ENCODE measurements around the gene DYNC1I2.

Gene DYNC1I2

DNA sequence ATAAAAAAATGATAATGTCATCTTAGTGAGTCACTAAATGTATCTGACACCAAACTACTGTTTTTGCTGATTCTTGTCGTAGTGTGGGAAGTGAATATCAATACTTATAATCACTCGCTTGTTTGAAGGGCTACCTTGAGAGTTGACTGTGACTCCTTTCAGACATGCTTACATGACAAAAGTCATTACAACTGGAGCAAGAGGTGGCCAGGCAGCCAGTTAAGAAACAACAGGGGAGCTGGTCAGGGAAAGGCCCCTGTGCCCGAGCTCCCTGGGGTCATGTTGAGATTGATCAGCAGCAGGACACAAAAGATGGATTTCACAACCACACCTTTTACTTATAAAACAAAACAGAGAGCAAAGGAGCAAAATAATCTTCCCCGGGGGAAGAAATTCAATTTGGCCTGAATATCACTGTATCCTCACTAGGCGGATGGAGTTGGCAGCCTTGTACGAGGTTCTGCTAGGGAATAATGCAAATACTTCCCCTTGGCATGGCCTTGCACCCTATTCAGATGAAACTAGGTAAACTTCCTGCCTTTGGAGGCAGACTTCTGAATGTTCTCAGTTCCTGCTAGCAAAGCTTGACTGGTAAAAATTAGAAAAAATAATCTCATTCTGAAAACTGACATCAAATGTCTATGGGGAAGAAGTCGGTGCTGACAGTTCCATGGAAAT, 101.2 kb downstream of the DYNC1I2 start:
- no peak for FAIRE-seq
- TF ChIP-seq POLR2AphosphoS5 (IDR thresholded peaks at IDR 0.05; ENCODE audit: low read depth, low read length), result no peak
- no peak for TF ChIP-seq TAF1 (IDR thresholded peaks at IDR 0.05; ENCODE audit: borderline replicate concordance, low read depth, low read length)
- TF ChIP-seq POLR2A (IDR thresholded peaks at IDR 0.05; ENCODE audit: low read depth, low read length), result no peak
- no peak for DNase-seq (ENCODE audit: insufficient read length)

DNA sequence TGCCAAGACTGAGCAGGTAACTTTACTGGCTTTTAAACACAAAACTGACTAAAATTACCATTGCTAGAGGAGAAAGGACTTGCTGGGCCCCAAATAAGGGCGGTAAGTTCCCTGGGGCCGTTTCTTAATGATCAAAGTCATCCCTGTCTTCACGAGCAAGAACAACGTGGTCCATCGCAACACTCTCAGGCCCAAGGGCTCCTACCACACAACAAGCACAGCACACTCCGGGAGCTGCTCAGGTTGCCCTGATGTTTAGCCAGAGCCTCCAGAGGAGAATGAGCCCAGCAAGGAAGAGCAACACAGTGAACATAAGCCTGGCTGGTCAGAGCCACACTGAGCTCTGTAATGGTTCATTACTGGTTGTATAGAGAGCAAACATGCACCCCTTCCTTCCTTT, 102.7 kb downstream of the DYNC1I2 start:
- no peak for FAIRE-seq
- no peak for DNase-seq (ENCODE audit: insufficient read length)

DNA sequence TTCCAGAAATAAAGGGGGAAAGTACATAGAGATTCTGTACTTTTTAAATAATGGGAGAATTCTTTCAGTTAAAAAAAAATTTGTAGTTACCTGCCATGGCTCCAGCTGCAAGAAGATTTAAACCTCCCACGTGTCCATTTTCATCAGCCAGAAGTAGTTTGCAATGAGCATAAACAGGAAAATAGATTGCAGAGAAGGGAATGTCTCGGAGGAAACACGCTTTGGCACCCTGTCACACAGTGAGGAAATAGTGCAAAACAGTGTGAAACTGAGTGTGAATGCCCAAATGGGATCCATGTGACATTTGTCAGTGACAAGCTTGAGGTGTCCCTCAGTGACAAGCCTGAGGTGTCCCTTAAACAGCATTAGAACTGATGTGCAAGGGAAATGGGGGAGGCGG, 104.1 kb downstream of the DYNC1I2 start:
- DNase-seq (ENCODE audit: insufficient read length) (no peak), FAIRE-seq (no peak)
- TF ChIP-seq TAF1 (IDR thresholded peaks at IDR 0.05; ENCODE audit: borderline replicate concordance, low read depth, low read length), result no peak
- TF ChIP-seq POLR2AphosphoS5 (IDR thresholded peaks at IDR 0.05; ENCODE audit: low read depth, low read length), result no peak
- TF ChIP-seq POLR2A (IDR thresholded peaks at IDR 0.05; ENCODE audit: low read depth, low read length), result no peak

More for the DNA sequence above, 102.7 kb downstream of the DYNC1I2 start:
- TF ChIP-seq POLR2AphosphoS5 (IDR thresholded peaks at IDR 0.05; ENCODE audit: low read depth, low read length) (no peak), TAF1 (IDR thresholded peaks at IDR 0.05; ENCODE audit: borderline replicate concordance, low read depth, low read length) (no peak), POLR2A (IDR thresholded peaks at IDR 0.05; ENCODE audit: low read depth, low read length) (no peak)

DNA sequence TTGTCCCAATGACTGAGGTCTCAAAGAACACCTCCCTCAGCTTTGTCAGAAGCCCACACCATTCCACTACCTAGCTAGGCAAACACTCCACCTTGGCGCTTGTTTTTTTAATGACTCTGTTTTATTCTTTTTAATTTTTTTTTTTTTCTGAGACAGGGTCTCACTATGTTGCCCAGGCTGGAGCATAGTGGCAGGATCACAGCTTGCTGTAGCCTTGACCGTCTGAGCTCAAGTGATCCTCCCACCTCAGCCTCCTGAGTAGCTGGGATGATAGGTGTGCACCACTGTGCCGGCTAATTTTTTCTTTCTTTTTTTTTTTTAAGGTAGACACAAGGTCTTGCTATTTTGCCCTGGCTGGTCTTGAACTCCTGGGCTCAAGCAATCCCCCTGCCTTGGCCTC, 104.9 kb downstream of the DYNC1I2 start:
- FAIRE-seq (no peak), DNase-seq (ENCODE audit: insufficient read length) (no peak)
- TF ChIP-seq TAF1 (IDR thresholded peaks at IDR 0.05; ENCODE audit: borderline replicate concordance, low read depth, low read length) (no peak), POLR2A (IDR thresholded peaks at IDR 0.05; ENCODE audit: low read depth, low read length) (no peak), POLR2AphosphoS5 (IDR thresholded peaks at IDR 0.05; ENCODE audit: low read depth, low read length) (no peak)

DNA sequence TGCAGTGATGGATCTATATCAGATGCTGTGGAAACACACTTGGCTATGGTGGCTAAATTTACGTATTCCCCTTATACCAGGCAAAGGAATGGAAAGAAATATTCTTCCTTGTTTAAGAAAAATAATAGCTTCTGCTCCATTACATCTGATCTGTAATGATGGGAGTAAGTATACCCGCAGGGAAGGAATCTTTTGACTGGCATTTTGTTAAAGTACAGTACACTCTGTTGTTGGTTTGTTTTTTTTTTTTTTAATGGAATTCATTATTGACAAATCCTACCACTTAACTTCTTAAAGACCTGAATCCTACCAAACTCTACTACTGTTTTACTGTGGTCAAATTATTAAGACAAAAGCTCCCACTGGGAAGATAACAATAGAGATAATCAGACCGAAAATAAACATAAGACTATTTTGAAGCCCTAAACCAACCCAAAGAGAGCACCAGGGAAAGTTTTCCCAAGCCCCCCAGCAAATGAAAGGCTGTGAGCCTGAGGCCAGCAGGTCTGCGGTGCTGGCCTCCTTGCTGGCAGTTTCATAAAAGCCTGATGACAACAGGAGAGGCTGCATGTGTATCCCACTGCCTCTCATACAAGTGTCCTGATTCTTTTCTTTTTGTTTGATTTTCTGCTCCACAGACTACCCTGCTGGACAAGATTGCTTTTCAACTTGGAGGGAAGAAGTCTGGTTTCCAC, 105.8 kb downstream of the DYNC1I2 start:
- DNase-seq (ENCODE audit: insufficient read length) (no peak), FAIRE-seq (no peak)
- no peak for TF ChIP-seq POLR2A (IDR thresholded peaks at IDR 0.05; ENCODE audit: low read depth, low read length)
- no peak for TF ChIP-seq TAF1 (IDR thresholded peaks at IDR 0.05; ENCODE audit: borderline replicate concordance, low read depth, low read length)
- no peak for TF ChIP-seq POLR2AphosphoS5 (IDR thresholded peaks at IDR 0.05; ENCODE audit: low read depth, low read length)

DNA sequence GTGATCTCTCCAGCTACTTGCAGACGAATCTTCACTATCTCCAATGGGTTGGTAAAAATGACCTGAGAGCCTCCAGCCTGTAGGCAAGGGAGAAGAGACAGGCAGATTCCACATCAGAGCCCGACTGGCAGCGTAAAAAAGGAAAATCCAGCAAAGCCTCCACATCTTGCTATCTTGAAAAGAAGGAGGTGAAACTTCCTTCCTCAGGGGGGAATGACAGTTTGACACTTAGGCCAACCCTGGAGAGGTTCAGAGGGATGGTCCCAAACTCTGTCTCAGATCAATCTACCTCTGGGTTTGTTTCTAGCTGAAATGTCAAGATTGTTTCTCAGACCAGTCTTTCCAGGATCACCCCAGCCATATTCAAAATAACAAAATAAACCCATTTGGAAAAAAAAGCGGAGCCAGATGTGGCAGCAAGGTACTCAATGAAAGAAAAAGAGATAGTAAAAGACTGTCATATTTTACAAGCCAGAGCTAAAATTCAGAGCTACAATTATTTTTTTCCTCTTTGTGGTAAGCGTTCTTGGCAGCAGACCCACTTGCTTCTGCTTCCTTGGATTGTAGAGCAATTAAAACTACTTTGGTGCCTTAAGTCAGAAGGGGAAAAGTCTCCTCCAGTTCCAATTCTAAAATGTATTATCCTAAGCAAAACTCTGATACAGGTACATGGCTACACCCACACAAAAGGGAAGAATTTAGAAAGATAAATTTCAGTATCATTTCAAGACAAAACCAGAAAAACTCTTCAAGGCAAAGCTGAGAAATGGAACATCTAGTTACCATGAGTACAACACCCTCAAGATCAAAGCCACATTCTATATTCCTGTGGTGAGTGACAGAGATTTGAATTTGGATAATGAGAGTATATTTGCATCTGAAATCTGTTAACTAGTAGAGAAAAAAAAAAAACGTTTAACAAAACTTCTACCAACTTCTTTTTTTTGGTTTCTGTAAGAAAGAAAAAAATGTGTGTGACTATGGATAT, 106.7 kb downstream of the DYNC1I2 start:
- FAIRE-seq, result no peak
- no peak for DNase-seq (ENCODE audit: insufficient read length)
- TF ChIP-seq POLR2AphosphoS5 (IDR thresholded peaks at IDR 0.05; ENCODE audit: low read depth, low read length) (no peak), TAF1 (IDR thresholded peaks at IDR 0.05; ENCODE audit: borderline replicate concordance, low read depth, low read length) (no peak), POLR2A (IDR thresholded peaks at IDR 0.05; ENCODE audit: low read depth, low read length) (no peak)

DNA sequence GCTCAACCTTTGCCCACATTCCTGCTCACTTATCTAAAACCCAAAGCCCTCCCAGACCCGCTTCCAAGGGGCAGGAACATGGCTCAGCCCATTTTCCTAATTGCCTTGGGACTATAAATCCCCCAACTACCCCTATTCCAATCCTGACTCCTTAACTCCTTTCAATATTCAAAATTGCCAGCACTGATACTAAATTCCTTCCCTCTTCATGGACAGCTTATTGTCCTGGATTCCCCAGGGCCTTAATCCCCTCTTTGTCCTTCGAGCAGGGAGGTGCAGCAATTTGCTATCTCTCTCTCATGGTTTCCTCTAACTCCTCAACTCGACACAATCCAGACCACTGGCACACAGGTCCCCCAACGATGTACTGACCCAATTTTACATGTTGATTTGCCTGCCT, 107.6 kb downstream of the DYNC1I2 start:
- TF ChIP-seq POLR2AphosphoS5 (IDR thresholded peaks at IDR 0.05; ENCODE audit: low read depth, low read length) (no peak), POLR2A (IDR thresholded peaks at IDR 0.05; ENCODE audit: low read depth, low read length) (no peak)
- no peak for DNase-seq (ENCODE audit: insufficient read length)
- FAIRE-seq, result no peak
